A549 (cell line): ENCODE measurements around the gene DHRS4L2. TPM values are rescaled to one million over a fixed set of nuclear protein-coding genes. Genes with fewer than 3 reads are reported as not detected.
"Not testable (repeated sequence)": the region's sequence is repeated elsewhere in the genome, so short reads cannot be mapped to it uniquely, and the experiment has no call there.

ENCODE experiments used
- ATAC-seq, 2 experiments: fragments of 200-7000 bp in 1 of 2; fragments of >200 bp in 1 of 2; cut with Nextera tagmentation in 1 of 2; cut with Tn5 transposase in 1 of 2; 3 replicates each; pipeline versions ENCODE4 v1.8.0 to v1.9.1; 2018 to 2020; ENCODE audit warnings: mild to moderate bottlenecking in 1 of 2, moderate library complexity in 1 of 2
- CTCF ChIA-PET: fragments of 300-600 bp; sonication (Branson Sonifier 250); formaldehyde crosslinking; extraction: SDS; loops from one replicate; lab custom pipeline; 2021; ENCODE audit warnings: antibody characterized with exemption, inconsistent platforms; lab: Yijun Ruan, JAX
- POLR2A ChIA-PET: fragments of 350-600 bp; formaldehyde crosslinking; extraction: SDS; loops from one replicate; lab custom pipeline; 2021; ENCODE audit warnings: antibody characterized with exemption, inconsistent platforms; lab: Yijun Ruan, JAX
- DNase-seq, 2 experiments: peaks; one replicate each; pipeline versions ENCODE4 v3.0.0 to v3.0.0-alpha.2; 2011 to 2016; ENCODE audit warnings: low read depth in 1 of 2, low spot score in 1 of 2
- FAIRE-seq: peaks from 2 replicates; lab custom pipeline; 2011; peaks lifted over from hg19 to GRCh38; lab: Jason Lieb, UNC
- H3K27ac ChIP-seq, 2 experiments: fragments of >200 bp; sonication (Bioruptor Twin); formaldehyde crosslinking; 3 replicates each; pipeline ENCODE4 v1.5.1; 2016 to 2017
- H3K4me1 ChIP-seq: fragments of >200 bp; sonication (Bioruptor Twin); formaldehyde crosslinking; 3 replicates; pipeline ENCODE4 v1.6.1; 2016
- H3K4me2 ChIP-seq: fragments of >200 bp; sonication (Bioruptor Twin); formaldehyde crosslinking; 3 replicates; pipeline ENCODE4 v1.6.1; 2016
- H3K4me3 ChIP-seq: fragments of >200 bp; sonication (Bioruptor Twin); formaldehyde crosslinking; 3 replicates; pipeline ENCODE4 v1.5.1; 2016
- H3K9me3 ChIP-seq: fragments of >200 bp; sonication (Bioruptor Twin); formaldehyde crosslinking; 3 replicates; pipeline ENCODE4 v1.6.1; 2016
- BCL3 ChIP-seq: fragments of >200 bp; sonication (Bioruptor Twin); formaldehyde crosslinking; IDR thresholded peaks from 3 replicates; pipeline ENCODE4 v1.6.1; 2016
- CBX2 ChIP-seq: fragments of 200-600 bp; sonication (generic); IDR thresholded peaks from 2 replicates; pipeline ENCODE4 v1.6.1; 2016; ENCODE audit warnings: low read depth, mild to moderate bottlenecking, borderline replicate concordance
- EHMT2 ChIP-seq: fragments of 200-600 bp; sonication (generic); IDR thresholded peaks from 2 replicates; pipeline ENCODE4 v1.6.1; 2016; ENCODE audit warnings: antibody characterized with exemption, low read depth, mild to moderate bottlenecking, moderate library complexity
- ESRRA ChIP-seq: fragments of 150-350 bp; IDR thresholded peaks from 2 replicates; pipeline ENCODE4 v1.6.1; 2014; ENCODE audit warnings: mild to moderate bottlenecking, low read length, borderline replicate concordance
- FOSB ChIP-seq: fragments of 250-450 bp; sonication (Bioruptor Pico); IDR thresholded peaks from 2 replicates; pipeline ENCODE4 v1.5.0; 2020; ENCODE audit warnings: mild to moderate bottlenecking, moderate library complexity
- GATA3 ChIP-seq: IDR thresholded peaks from 2 replicates; pipeline ENCODE4 v1.6.1; 2012; ENCODE audit warnings: borderline replicate concordance
- HEYL ChIP-seq: fragments of 250-450 bp; sonication (Bioruptor Pico); IDR thresholded peaks from 2 replicates; pipeline ENCODE4 v1.8.0; 2021; ENCODE audit warnings: mild to moderate bottlenecking, moderate library complexity
- HOXA7 ChIP-seq: fragments of 250-450 bp; sonication (Bioruptor Pico); IDR thresholded peaks from 2 replicates; pipeline ENCODE4 v1.5.0; 2020; ENCODE audit warnings: mild to moderate bottlenecking, moderate library complexity
- KDM5A ChIP-seq: fragments of 200-600 bp; sonication (generic); IDR thresholded peaks from 2 replicates; pipeline ENCODE4 v1.6.1; 2016; ENCODE audit warnings: antibody characterized with exemption, mild to moderate bottlenecking
- MAX ChIP-seq: IDR thresholded peaks from 2 replicates; pipeline ENCODE4 v1.6.1; 2012
- MAZ ChIP-seq: fragments of 150-350 bp; IDR thresholded peaks from 2 replicates; pipeline ENCODE4 v1.6.1; 2014; ENCODE audit warnings: antibody characterized with exemption, low read depth, low read length, borderline replicate concordance
- NFE2L2 ChIP-seq: fragments of 150-350 bp; conservative IDR thresholded peaks from 2 replicates; pipeline ENCODE4 v1.6.1; 2014; ENCODE audit warnings: low read length
- NPAS2 ChIP-seq: fragments of 250-450 bp; sonication (Bioruptor Pico); IDR thresholded peaks from 2 replicates; pipeline ENCODE4 v1.8.0; 2022; ENCODE audit warnings: mild to moderate bottlenecking, moderate library complexity, borderline replicate concordance
- PHF8 ChIP-seq: fragments of 200-600 bp; sonication (generic); IDR thresholded peaks from 2 replicates; pipeline ENCODE4 v1.6.1; 2016; ENCODE audit warnings: low read depth, mild to moderate bottlenecking, antibody characterized with exemption, moderate library complexity, borderline replicate concordance
- POLR2A ChIP-seq: IDR thresholded peaks from 2 replicates; pipeline ENCODE4 v1.6.1; 2012; ENCODE audit warnings: mild to moderate bottlenecking, low read length
- RAD21 ChIP-seq, 2 experiments: fragments of >200 bp in 1 of 2; sonication (Bioruptor Twin) in 1 of 2; formaldehyde crosslinking in 1 of 2; IDR thresholded peaks in 1 of 2; conservative IDR thresholded peaks in 1 of 2; 2 replicates in 1 of 2; 3 replicates in 1 of 2; pipeline ENCODE4 v1.6.1; 2012 to 2018; ENCODE audit warnings: inconsistent platforms in 1 of 2
- WGBS: methylation state at CpG from one replicate; pipeline ENCODE4 v1.1.6; 2017; ENCODE audit errors: missing lambda C conversion rate; 5-methylcytosine and 5-hydroxymethylcytosine counted together
- polyA plus RNA-seq, 4 experiments: library from polyadenylated mRNA; depleted of rRNA in 3 of 4; stranded (reverse); fragments of >200 nt; fragmentation: RNase III in 1 of 4; extraction: RNeasy Plus Mini Kit Qiagen cat#74134 plus additional on column Dnase treatment in 1 of 4; gene quantifications; 2 replicates in 3 of 4; 3 replicates in 1 of 4; pipeline ENCODE4 v1.2.3, GENCODE V29; 2011 to 2017

Gene DHRS4L2
- polyA plus RNA-seq, 2 of the 4 experiments (the other 2 are of a cell fraction): 18.8 to 25.6 TPM

- ATAC-seq, H3K4me3 ChIP-seq, CTCF ChIA-PET, H3K9me3 ChIP-seq, FAIRE-seq, H3K27ac ChIP-seq, DNase-seq, POLR2A ChIA-PET, H3K4me2 ChIP-seq, H3K4me1 ChIP-seq: not testable (repeated sequence)
- 76% methylated on average over 3 of the region's 5 CpGs for WGBS
Observed at GRCh38 chr14:23999640-24000039, 10.9 kb downstream of the DHRS4L2 start.

DNA sequence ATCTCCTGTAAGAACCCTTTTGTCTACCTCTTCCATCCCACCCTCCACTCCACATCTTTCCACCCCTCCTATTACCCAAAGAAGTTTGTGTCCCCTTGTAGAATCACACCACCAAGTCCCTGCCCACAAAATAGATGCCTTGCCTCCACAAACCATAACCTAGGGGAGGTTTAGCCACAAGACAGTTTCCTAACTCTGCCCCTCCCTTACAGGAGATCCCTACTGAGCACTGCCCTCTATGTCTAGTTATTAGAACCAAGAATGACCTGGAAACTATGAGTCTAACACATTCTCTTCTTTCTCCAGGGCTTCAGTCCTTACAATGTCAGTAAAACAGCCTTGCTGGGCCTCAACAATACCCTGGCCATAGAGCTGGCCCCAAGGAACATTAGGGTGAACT, 12.3 kb downstream of the DHRS4L2 start:
- H3K4me3 ChIP-seq, H3K4me1 ChIP-seq, CTCF ChIA-PET, POLR2A ChIA-PET, FAIRE-seq, DNase-seq, H3K9me3 ChIP-seq, H3K27ac ChIP-seq, H3K4me2 ChIP-seq, ATAC-seq: not testable (repeated sequence)

- H3K9me3 ChIP-seq, H3K27ac ChIP-seq, CTCF ChIA-PET, FAIRE-seq, H3K4me1 ChIP-seq, DNase-seq, H3K4me2 ChIP-seq, H3K4me3 ChIP-seq, POLR2A ChIA-PET, ATAC-seq: not testable (repeated sequence)
- 100% methylated on average over 1 of the region's 2 CpGs for WGBS
Observed at GRCh38 chr14:24001679-24002078, 12.9 kb downstream of the DHRS4L2 start.

DNA sequence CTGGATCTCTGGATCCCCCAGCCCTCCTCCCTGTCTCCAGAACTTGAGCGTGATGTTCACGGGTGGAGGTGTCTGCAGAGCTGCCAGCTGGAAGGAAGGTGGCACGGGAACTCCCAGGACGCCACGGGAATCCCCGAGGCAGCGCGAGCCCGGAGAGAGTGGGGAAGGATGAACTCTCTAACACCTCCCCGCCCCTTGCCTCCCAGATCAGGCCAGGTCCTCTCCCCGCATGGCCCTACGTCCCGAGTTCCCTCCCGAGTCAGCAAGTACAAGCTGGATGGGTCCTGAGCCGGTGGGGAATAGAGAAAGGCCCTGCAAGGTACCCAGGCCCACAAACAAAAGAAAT, 17.7 kb downstream of the DHRS4L2 start:
- H3K4me1 ChIP-seq, H3K9me3 ChIP-seq, DNase-seq, CTCF ChIA-PET, FAIRE-seq, POLR2A ChIA-PET: not testable (repeated sequence)
- Histone ChIP-seq H3K4me3 (peak overlapping the region; percentile 67), H3K4me2 (peak overlapping the region; percentile 80), H3K27ac (peak overlapping the region; percentile 86 to 95)
- peak; percentile 27 to 60; a peak in 5 of 6 replicates for ATAC-seq
- 0% methylated on average over 2 of the region's 15 CpGs for WGBS

- not testable (repeated sequence) for H3K9me3 ChIP-seq, H3K4me1 ChIP-seq, FAIRE-seq, DNase-seq
- peak; percentile 94 to 95 for ATAC-seq
- Histone ChIP-seq H3K4me2 (peak overlapping the region; percentile 80), H3K27ac (peak overlapping the region; percentile 86 to 95), H3K4me3 (peak overlapping the region; percentile 67)
- 6% methylated on average over 9 of the region's 62 CpGs for WGBS
- CTCF ChIA-PET: interaction anchor here (0.6 to 1.8 kb wide), 3 partner anchors 21 to 448 kb away, joined by 3 to 5 read pairs (median 3); no protein-coding TSS in a partner anchor
- POLR2A ChIA-PET: interaction anchor here (0.6 kb wide), 1 partner anchor 158 kb away, joined by 5 read pairs; no protein-coding TSS in a partner anchor
- peak; percentile 27; the same call in 1 of the 2 replicates for TF ChIP-seq PHF8
- TF ChIP-seq POLR2A: 0 out of 2 replicates have a peak, but pooled peaks have one; percentile 20
- TF ChIP-seq MAX: peak; percentile 39
Observed at GRCh38 chr14:24006817-24007652, 18.3 kb downstream of the DHRS4L2 start.

- Histone ChIP-seq H3K4me1 (peaks cover 8% of the 10 kb centered on the region; the same call in 2 of the 3 replicates), H3K4me3 (no peak overlapping the region), H3K27ac (no peak overlapping the region), H3K9me3 (peaks cover 8% of the 10 kb centered on the region; the same call in 1 of the 3 replicates), H3K4me2 (no peak overlapping the region)
- TF ChIP-seq RAD21 (conservative IDR thresholded peaks at IDR 0.05 in 1 of 2, IDR thresholded peaks at IDR 0.05 in 1 of 2) (no peak), EHMT2 (no peak), HEYL (no peak), CBX2 (no peak), NPAS2 (no peak), FOSB (CRISPR knock-in tag) (no peak), KDM5A (no peak), ESRRA (no peak), BCL3 (no peak), HOXA7 (CRISPR knock-in tag) (no peak), NFE2L2 (no peak), MAZ (no peak), GATA3 (no peak), POLR2A (no peak)
- ChIA-PET CTCF (interaction anchor here (0.7 to 4.2 kb wide), 2 partner anchors 79 to 134 kb away, joined by 4 to 24 read pairs; no protein-coding TSS in a partner anchor), POLR2A (no interaction called here)
- ATAC-seq: no peak
- WGBS: 68% methylated on average over 2 of the region's 2 CpGs
- DNase-seq: no peak
- FAIRE-seq: no peak
Observed at GRCh38 chr14:24011051-24011450, 22.3 kb downstream of the DHRS4L2 start.

- H3K27ac ChIP-seq, ATAC-seq, H3K4me2 ChIP-seq, POLR2A ChIA-PET, DNase-seq, H3K4me3 ChIP-seq, FAIRE-seq, H3K9me3 ChIP-seq, H3K4me1 ChIP-seq: not testable (repeated sequence)
- WGBS: 53% methylated on average over 4 of the region's 4 CpGs
- CTCF ChIA-PET: interaction anchor here (0.9 to 4.2 kb wide), 2 partner anchors 68 to 78 kb away, joined by 3 to 24 read pairs; no protein-coding TSS in a partner anchor
Observed at GRCh38 chr14:24012726-24013273, 24.1 kb downstream of the DHRS4L2 start.
